C4-2B (cell line): Measurements from ENCODE around the gene USPL1.

Source experiments
- H3K27ac ChIP-seq: fragments of 450-650 bp; 2 replicates; pipeline ENCODE4 v1.5.1; 2017
- CTCF ChIP-seq: fragments of 450-650 bp; conservative IDR thresholded peaks from 2 replicates; pipeline ENCODE4 v1.5.1; 2017; ENCODE audit warnings: mild to moderate bottlenecking
- ZFX ChIP-seq: fragments of 450-650 bp; IDR thresholded peaks from 2 replicates; pipeline ENCODE4 v1.6.1; 2017

Gene USPL1

GRCh38 chr13:30697177-30697953, 79.6 kb downstream of the USPL1 start:
- TF ChIP-seq CTCF, result no peak
- no peak for TF ChIP-seq ZFX
- H3K27ac ChIP-seq, result no peak overlapping the region

- TF ChIP-seq CTCF (no peak), ZFX (no peak)
- no peak overlapping the region for H3K27ac ChIP-seq
These were observed 80.3 kb downstream of the USPL1 start for GRCh38 chr13:30697996-30698401.

GRCh38 chr13:30698488-30699005, 80.8 kb downstream of the USPL1 start:
- no peak overlapping the region for H3K27ac ChIP-seq
- no peak for TF ChIP-seq CTCF
- no peak for TF ChIP-seq ZFX

- TF ChIP-seq ZFX (no peak), CTCF (no peak)
- H3K27ac ChIP-seq, result no peak overlapping the region
These were observed 82.6 kb downstream of the USPL1 start for GRCh38 chr13:30700364-30700763.

GRCh38 chr13:30702006-30702405, 84.3 kb downstream of the USPL1 start:
- no peak overlapping the region for H3K27ac ChIP-seq
- TF ChIP-seq ZFX, result no peak
- no peak; the same call in 1 of the 2 replicates for TF ChIP-seq CTCF

- no peak overlapping the region for H3K27ac ChIP-seq
- TF ChIP-seq ZFX, result no peak
- no peak for TF ChIP-seq CTCF
These were observed 86.9 kb downstream of the USPL1 start for GRCh38 chr13:30704596-30704995.

- no peak for TF ChIP-seq ZFX
- no peak for TF ChIP-seq CTCF
- H3K27ac ChIP-seq, result no peak overlapping the region
These were observed 88.0 kb downstream of the USPL1 start for GRCh38 chr13:30705680-30706079.
